Fibroblast of lung (primary cell): ENCODE measurements around the gene RASSF4.

Experiments
- CTCF ChIP-seq, 2 donors: IDR thresholded peaks in 1 of 2; conservative IDR thresholded peaks in 1 of 2; 1 replicate in 1 of 2; 2 replicates in 1 of 2; pipeline ENCODE4 v1.5.1; 2011 to 2012; ENCODE audit warnings: low read length in 2 of 2, control low read depth in 1 of 2, inconsistent platforms in 1 of 2, low read depth in 1 of 2, mild to moderate bottlenecking in 1 of 2
- EZH2 ChIP-seq: IDR thresholded peaks from 2 replicates; pipeline ENCODE4 v1.5.1; 2012; ENCODE audit warnings: low read length, control low read depth, mild to moderate bottlenecking; ENCODE audit errors: missing control alignments

- TF ChIP-seq CTCF (conservative IDR thresholded peaks at IDR 0.05 in 1 of 2, IDR thresholded peaks at IDR 0.05 in 1 of 2; ENCODE audit: low read depth in 1 of 2, low read length in 2 of 2): no peak
- no peak for TF ChIP-seq EZH2
These were observed 23.7 kb downstream of the RASSF4 start for GRCh38 chr10:44983066-44983894.
